CD4-positive, alpha-beta T cell (primary cell): ENCODE measurements around the gene DMTF1. TPM values are rescaled to one million over a fixed set of nuclear protein-coding genes. Genes with fewer than 3 reads are reported as not detected.

Source experiments
- ATAC-seq: fragments of 200-7000 bp; cut with Tn5 transposase; one replicate; pipeline ENCODE4 v1.10.0; 2022; ENCODE audit warnings: mild to moderate bottlenecking; ENCODE audit not compliant: poor library complexity
- CTCF ChIA-PET: fragments of 350-600 bp; sonication (Branson Sonifier 250); formaldehyde crosslinking; loops from one replicate; lab custom pipeline; 2021; ENCODE audit warnings: antibody characterized with exemption, inconsistent platforms; lab: Charles Lee
- POLR2A ChIA-PET: fragments of 350-600 bp; sonication (Branson Sonifier 250); formaldehyde crosslinking; loops from one replicate; lab custom pipeline; 2021; ENCODE audit warnings: antibody characterized with exemption, inconsistent platforms; lab: Charles Lee
- DNase-seq, 14 experiments: peaks; one replicate each; pipeline ENCODE4 v3.0.0-alpha.2; 2013 to 2020; ENCODE audit warnings: mixed read lengths in 2 of 14
- H3K27ac ChIP-seq, 2 donors: one replicate each; pipeline versions ENCODE4 v1.5.1 to v1.7.0; 2013; ENCODE audit warnings: low read length in 2 of 2, low read depth in 1 of 2, mild to moderate bottlenecking in 1 of 2
- H3K27me3 ChIP-seq, 2 experiments: 1 replicate in 1 of 2; 2 replicates in 1 of 2; pipeline versions ENCODE4 v1.6.1 to v1.7.0; 2013; ENCODE audit warnings: low read length in 2 of 2, control low read depth in 1 of 2, mild to moderate bottlenecking in 1 of 2, moderate library complexity in 1 of 2; ENCODE audit not compliant: insufficient read depth in 2 of 2, control insufficient read depth in 1 of 2
- H3K36me3 ChIP-seq: one replicate; pipeline ENCODE4 v1.6.1; 2013; ENCODE audit warnings: low read length, control low read depth; ENCODE audit not compliant: insufficient read depth
- H3K4me1 ChIP-seq: one replicate; pipeline ENCODE4 v1.6.1; 2013; ENCODE audit warnings: low read length, control low read depth; ENCODE audit not compliant: insufficient read depth
- H3K4me3 ChIP-seq: one replicate; pipeline ENCODE4 v1.5.1; 2013; ENCODE audit warnings: mild to moderate bottlenecking, low read length, moderate library complexity
- H3K9me3 ChIP-seq, 2 experiments: 1 replicate in 1 of 2; 2 replicates in 1 of 2; pipeline versions ENCODE4 v1.6.1 to v1.7.0; 2013; ENCODE audit warnings: low read length in 2 of 2, mild to moderate bottlenecking in 2 of 2, control low read depth in 1 of 2, moderate library complexity in 1 of 2; ENCODE audit not compliant: control insufficient read depth in 1 of 2, insufficient read depth in 1 of 2
- H3K27ac Mint-ChIP-seq: one replicate; pipeline ENCODE4 v1.8.0; 2020; ENCODE audit warnings: mixed read lengths
- H3K27me3 Mint-ChIP-seq: one replicate; pipeline ENCODE4 v1.8.0; 2021; ENCODE audit warnings: mixed read lengths
- H3K36me3 Mint-ChIP-seq: one replicate; pipeline ENCODE4 v1.8.0; 2021; ENCODE audit warnings: low read depth, mixed read lengths
- H3K4me1 Mint-ChIP-seq: one replicate; pipeline ENCODE4 v1.8.0; 2021; ENCODE audit warnings: low read depth, mixed read lengths
- H3K4me3 Mint-ChIP-seq: one replicate; pipeline ENCODE4 v1.8.0; 2020; ENCODE audit warnings: mild to moderate bottlenecking, mixed read lengths
- H3K9me3 Mint-ChIP-seq: one replicate; pipeline ENCODE4 v1.8.0; 2020; ENCODE audit warnings: mixed read lengths
- CTCF ChIP-seq: fragments of 200-600 bp; IDR thresholded peaks from one replicate; pipeline ENCODE4 v1.8.0; 2022; ENCODE audit warnings: antibody characterized with exemption, mild to moderate bottlenecking
- intact Hi-C, 2 experiments: fragments of 100-400 bp; cut with DNase I in 1 of 2; cut with micrococcal nuclease in 1 of 2; formaldehyde crosslinking; loops; one replicate each; pipeline versions ENCODE4 v1.15.1 to v1.9.0; 2023 to 2025; cut with DNase I, micrococcal nuclease
- total RNA-seq, 174 experiments: library from RNA in 2 of 174; stranded (reverse) in 2 of 174; gene quantifications; one replicate each; pipeline ENCODE4 v1.2.3 and lab custom pipeline; 2021 to 2026

DMTF1 gene
- total RNA-seq, 2 experiments from 2014 or later = 114 to 115 TPM

- Mint-ChIP-seq H3K27ac (no peak overlapping the region), H3K27me3 (no peaks in the 10 kb centered on the region), H3K36me3 (no peaks in the 10 kb centered on the region), H3K4me3 (no peak overlapping the region), H3K4me1 (peaks cover 5% of the 10 kb centered on the region), H3K9me3 (no peaks in the 10 kb centered on the region)
- DNase-seq = no peak
- no peaks in the 10 kb centered on the region for H3K27me3 ChIP-seq
- TF ChIP-seq CTCF = no peak
- CTCF ChIA-PET = no interaction called here
- H3K27ac ChIP-seq = no peak overlapping the region
- peaks cover 5% of the 10 kb centered on the region for H3K4me1 ChIP-seq
- no peaks in the 10 kb centered on the region for H3K36me3 ChIP-seq
- H3K4me3 ChIP-seq = no peak overlapping the region
- intact Hi-C loops = no loop called here
- no peaks in the 10 kb centered on the region for H3K9me3 ChIP-seq
- no peak for ATAC-seq
- POLR2A ChIA-PET = interaction anchor here (1.0 kb wide), 1 partner anchor 73 kb away, joined by 3 read pairs; the partner anchor contains the start of gene DMTF1
Measured at GRCh38 chr7:87225696-87226095, 73.4 kb downstream of the DMTF1 start.

GRCh38 chr7:87226495-87226894 lies 74.2 kb downstream of the DMTF1 start:
- no peaks in the 10 kb centered on the region for H3K4me1 ChIP-seq
- H3K27ac ChIP-seq = no peak overlapping the region
- H3K4me3 ChIP-seq = no peak overlapping the region
- H3K36me3 Mint-ChIP-seq = no peaks in the 10 kb centered on the region
- intact Hi-C loops = no loop called here
- no peaks in the 10 kb centered on the region for H3K9me3 Mint-ChIP-seq
- no peak for ATAC-seq
- H3K4me3 Mint-ChIP-seq = no peak overlapping the region
- H3K4me1 Mint-ChIP-seq = no peaks in the 10 kb centered on the region
- no peak for TF ChIP-seq CTCF
- ChIA-PET POLR2A (interaction anchor here (1.0 kb wide), 1 partner anchor 74 kb away, joined by 3 read pairs; the partner anchor contains the start of gene DMTF1), CTCF (no interaction called here)
- no peak overlapping the region for H3K27ac Mint-ChIP-seq
- no peaks in the 10 kb centered on the region for H3K27me3 Mint-ChIP-seq
- no peaks in the 10 kb centered on the region for H3K36me3 ChIP-seq
- no peaks in the 10 kb centered on the region for H3K27me3 ChIP-seq
- no peak for DNase-seq
- H3K9me3 ChIP-seq = no peaks in the 10 kb centered on the region

DNA sequence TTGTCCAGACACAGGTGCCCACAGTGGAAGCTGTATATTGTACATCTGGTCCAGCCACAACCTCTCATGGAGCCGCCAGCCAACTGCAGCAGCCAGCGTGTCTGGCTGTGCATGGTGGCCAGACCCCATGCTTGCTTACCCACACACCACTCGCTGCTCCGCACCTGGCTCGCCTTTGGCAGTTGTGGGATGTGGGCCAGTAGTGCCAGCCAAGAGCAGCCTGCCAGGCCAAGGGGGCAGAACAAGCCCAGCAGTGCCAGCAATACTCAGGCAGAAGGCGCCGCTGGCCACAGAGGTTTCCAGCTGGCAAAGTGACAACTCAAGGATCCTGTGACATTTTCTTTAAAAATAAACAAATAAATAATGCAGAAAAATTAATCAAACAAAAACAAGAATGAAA lies 79.0 kb downstream of the DMTF1 start:
- POLR2A ChIA-PET = no interaction called here
- no peak overlapping the region for H3K4me3 ChIP-seq
- no peaks in the 10 kb centered on the region for H3K36me3 ChIP-seq
- H3K27ac Mint-ChIP-seq = no peak overlapping the region
- H3K27me3 Mint-ChIP-seq = no peaks in the 10 kb centered on the region
- TF ChIP-seq CTCF = no peak
- H3K36me3 Mint-ChIP-seq = no peaks in the 10 kb centered on the region
- no peaks in the 10 kb centered on the region for H3K27me3 ChIP-seq
- H3K4me1 Mint-ChIP-seq = no peaks in the 10 kb centered on the region
- no peak for ATAC-seq
- DNase-seq = no peak
- no peak overlapping the region for H3K4me3 Mint-ChIP-seq
- no peaks in the 10 kb centered on the region for H3K4me1 ChIP-seq
- no peak overlapping the region for H3K27ac ChIP-seq
- CTCF ChIA-PET = no interaction called here
- intact Hi-C loops = no loop called here
- no peaks in the 10 kb centered on the region for H3K9me3 Mint-ChIP-seq
- H3K9me3 ChIP-seq = no peaks in the 10 kb centered on the region
